ENCODE data around the gene RHO.

The RHO gene

GRCh38 chr3:129584631-129585030 is 56.2 kb downstream of the RHO start:
- no peak for DNase-seq
